Endothelial cell of umbilical vein (primary cell): ENCODE data around the gene TCF7. TPM values are rescaled to one million over a fixed set of nuclear protein-coding genes. Genes with fewer than 3 reads are reported as not detected.

ENCODE experiments used
- BruUV-seq: library from RNA; stranded (reverse); fragments of 400-500 nt; replicated peaks from 2 replicates; lab custom pipeline; 2021; lab: Mats Ljungman, UMichigan
- CTCF ChIA-PET: fragments of 300-600, 350-600 bp; sonication (Branson Sonifier 250); formaldehyde crosslinking; loops from one replicate; lab custom pipeline; 2021; ENCODE audit warnings: antibody characterized with exemption, inconsistent platforms; lab: Charles Lee
- POLR2A ChIA-PET: fragments of 300-600, 350-600 bp; sonication (Branson Sonifier 250); formaldehyde crosslinking; loops from one replicate; lab custom pipeline; 2021; ENCODE audit warnings: antibody characterized with exemption, inconsistent platforms; lab: Charles Lee
- DNase-seq: peaks from one replicate; pipeline ENCODE4 v3.0.0-alpha.2; 2011; ENCODE audit warnings: low read depth, low spot score
- FAIRE-seq: peaks from 2 replicates; lab custom pipeline; 2011; peaks lifted over from hg19 to GRCh38; lab: Jason Lieb, UNC
- H2AFZ ChIP-seq: 2 replicates; pipeline ENCODE4 v1.6.0; 2012; ENCODE audit warnings: low read depth, low read length, control low read depth, inconsistent platforms
- H3K27ac ChIP-seq: 2 replicates; pipeline ENCODE4 v1.5.1; 2011; ENCODE audit warnings: low read depth, mild to moderate bottlenecking, control low read depth, low read length, moderate library complexity; ENCODE audit not compliant: insufficient read depth
- H3K27me3 ChIP-seq, 2 experiments: 2 replicates each; pipeline versions ENCODE4 v1.6.0 to v1.6.1; 2011; ENCODE audit warnings: low read length in 2 of 2, mixed read lengths in 1 of 2; ENCODE audit not compliant: control insufficient read depth in 2 of 2, insufficient read depth in 2 of 2
- H3K36me3 ChIP-seq, 2 experiments: 2 replicates in 1 of 2; 3 replicates in 1 of 2; pipeline ENCODE4 v1.5.1; 2011; ENCODE audit warnings: low read length in 2 of 2, mild to moderate bottlenecking in 1 of 2, moderate library complexity in 1 of 2; ENCODE audit not compliant: control insufficient read depth in 2 of 2, insufficient read depth in 2 of 2; ENCODE audit errors: extremely low read depth in 1 of 2
- H3K4me1 ChIP-seq: 3 replicates; pipeline ENCODE4 v1.5.1; 2011; ENCODE audit warnings: mild to moderate bottlenecking, low read length; ENCODE audit not compliant: control insufficient read depth, insufficient read depth; ENCODE audit errors: extremely low read depth
- H3K4me2 ChIP-seq: 2 replicates; pipeline ENCODE4 v1.6.1; 2011; ENCODE audit warnings: low read length, control low read depth, mixed read lengths; ENCODE audit not compliant: insufficient read depth
- H3K4me3 ChIP-seq, 3 experiments: fragments of 200-600 bp in 1 of 3; sonication (generic), shearing (Covaris generic) in 1 of 3; replicated peaks in 1 of 3; 2 replicates each; pipeline ENCODE4 v1.5.1; 2011 to 2016; ENCODE audit warnings: control low read depth in 3 of 3, low read length in 3 of 3, mild to moderate bottlenecking in 2 of 3, inconsistent platforms in 1 of 3, low read depth in 1 of 3, moderate library complexity in 1 of 3; ENCODE audit not compliant: insufficient read depth in 1 of 3
- H3K79me2 ChIP-seq: 2 replicates; pipeline ENCODE4 v1.6.0; 2012; ENCODE audit warnings: low read length, inconsistent platforms; ENCODE audit not compliant: control insufficient read depth, insufficient read depth
- H3K9ac ChIP-seq: replicated peaks from 2 replicates; pipeline ENCODE3; 2011; ENCODE audit warnings: low read length, control low read depth; ENCODE audit not compliant: insufficient read depth; ENCODE audit errors: extremely low read depth
- H3K9me1 ChIP-seq: replicated peaks from 3 replicates; pipeline ENCODE4 v1.6.0; 2011; ENCODE audit warnings: mild to moderate bottlenecking, low read length; ENCODE audit not compliant: control insufficient read depth, insufficient read depth; ENCODE audit errors: extremely low read depth
- H3K9me3 ChIP-seq: replicated peaks from 2 replicates; pipeline ENCODE4 v1.5.1; 2012; ENCODE audit warnings: low read length, inconsistent platforms; ENCODE audit not compliant: control insufficient read depth, insufficient read depth
- H4K20me1 ChIP-seq: replicated peaks from 2 replicates; pipeline ENCODE3; 2011; ENCODE audit warnings: mild to moderate bottlenecking, low read length; ENCODE audit not compliant: control insufficient read depth, insufficient read depth; ENCODE audit errors: extremely low read depth
- EZH2 ChIP-seq: IDR thresholded peaks from 2 replicates; pipeline ENCODE4 v1.6.1; 2012; ENCODE audit warnings: borderline replicate concordance, low read depth, mild to moderate bottlenecking, moderate library complexity, low read length, inconsistent platforms; ENCODE audit not compliant: severe bottlenecking
- FOS ChIP-seq: IDR thresholded peaks from 2 replicates; pipeline ENCODE4 v1.6.1; 2011; ENCODE audit warnings: mild to moderate bottlenecking, low read length, moderate library complexity, borderline replicate concordance; ENCODE audit not compliant: insufficient read depth
- GATA2 ChIP-seq: IDR thresholded peaks from 2 replicates; pipeline ENCODE4 v1.7.0; 2011; ENCODE audit warnings: low read depth, mild to moderate bottlenecking, moderate library complexity, mixed read lengths, low read length; ENCODE audit not compliant: insufficient read length, insufficient read depth
- JUN ChIP-seq: IDR thresholded peaks from 2 replicates; pipeline ENCODE4 v1.6.1; 2011; ENCODE audit warnings: borderline replicate concordance, low read depth; ENCODE audit not compliant: insufficient read length, insufficient read depth
- MAX ChIP-seq: IDR thresholded peaks from 2 replicates; pipeline ENCODE4 v1.6.1; 2011; ENCODE audit not compliant: insufficient read depth, insufficient read length
- MYC ChIP-seq: IDR thresholded peaks from one replicate; pipeline ENCODE4 v1.6.1; 2011; ENCODE audit warnings: mild to moderate bottlenecking, low read depth, low read length
- POLR2A ChIP-seq: IDR thresholded peaks from 2 replicates; pipeline ENCODE4 v1.6.1; 2012; ENCODE audit warnings: low read depth, mild to moderate bottlenecking, control low read depth, low read length
- POLR2AphosphoS5 ChIP-seq: IDR thresholded peaks from 2 replicates; pipeline ENCODE4 v1.6.1; 2012; ENCODE audit warnings: low read depth, mild to moderate bottlenecking, control low read depth, low read length, moderate library complexity; ENCODE audit not compliant: insufficient read depth
- dilution Hi-C: fragments of 300-500 bp; cut with MboI; formaldehyde crosslinking; loops from one replicate; pipeline ENCODE4 v1.15.0; 2019; ENCODE audit warnings: low sequenced_read_pairs; ENCODE audit not compliant: extremely low pct_ligation_motif_present
- intact Hi-C: fragments of 100-400 bp; cut with micrococcal nuclease; formaldehyde crosslinking; loops from one replicate; pipeline ENCODE4 v1.10.0; 2022
- polyA plus RNA-seq, 4 experiments: library from polyadenylated mRNA; depleted of rRNA in 3 of 4; stranded (reverse) in 3 of 4; unstranded in 1 of 4; fragments of >200 nt; gene quantifications; 2 replicates each; pipeline versions ENCODE4 v1.2.1 to v1.2.3, GENCODE V29; 2011 to 2012; ENCODE audit warnings: missing spikeins in 1 of 4
- total RNA-seq: library from RNA; stranded (reverse); gene quantifications from 2 replicates; pipeline ENCODE4 v1.2.3, GENCODE V29; 2021
- TF ChIP-seq, protein P1 (sequence below), 2 donors: IDR thresholded peaks; 1 replicate in 1 of 2; 2 replicates in 1 of 2; pipeline ENCODE4 v1.5.1; 2011; ENCODE audit warnings: low read length in 2 of 2, mild to moderate bottlenecking in 2 of 2, moderate library complexity in 2 of 2, control low read depth in 1 of 2, inconsistent platforms in 1 of 2, low read depth in 1 of 2; ENCODE audit not compliant: insufficient read depth in 1 of 2; ENCODE audit errors: extremely low read depth in 1 of 2

Gene TCF7
- total and polyA plus RNA-seq, 2 donors (not counting 3 experiments of a cell fraction or from before 2014, with no cell fraction given) = 1.8 to 2.5 TPM

DNA sequence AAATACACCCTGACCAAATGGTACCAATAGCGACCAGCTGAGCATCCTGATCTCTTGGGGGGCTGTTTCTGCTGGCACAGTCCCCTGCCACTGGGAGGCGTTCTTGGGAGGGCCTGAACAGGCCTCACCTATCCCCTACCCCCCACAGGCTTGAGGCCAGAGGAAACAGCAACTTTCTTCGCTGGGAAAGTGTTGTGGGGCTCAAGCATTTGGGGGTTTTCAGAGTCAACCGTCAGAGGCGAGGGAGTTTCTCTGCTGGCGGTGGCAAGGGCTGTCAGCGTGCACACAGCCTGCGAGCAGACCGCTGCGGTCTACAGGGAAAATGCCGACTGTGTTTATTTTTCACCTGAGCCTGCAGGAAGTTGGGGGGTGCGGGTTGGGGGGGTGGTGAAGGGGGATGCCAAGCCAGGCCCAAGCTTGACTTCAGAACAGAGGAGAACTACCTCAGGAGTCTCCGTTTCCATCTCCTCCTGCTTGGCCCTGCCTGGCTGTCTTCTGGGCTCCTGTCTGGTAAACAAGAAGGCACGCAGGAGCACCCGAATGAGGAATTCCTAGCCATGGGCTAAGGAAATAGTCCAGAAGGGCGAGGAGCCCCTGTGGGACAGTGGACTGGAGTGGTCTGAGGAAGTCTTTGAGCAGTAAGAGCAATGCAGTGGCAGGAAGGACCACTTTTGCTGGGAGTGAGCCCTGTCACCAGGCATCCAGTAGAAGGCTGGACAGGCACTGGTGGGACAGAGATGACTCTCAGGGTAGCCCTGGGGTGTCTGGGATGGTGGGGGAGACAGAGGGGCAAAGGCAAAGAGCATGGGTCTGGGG, 18.1 kb downstream of the TCF7 start:
- Histone ChIP-seq H3K4me2 (no peak overlapping the region), H3K79me2 (no peaks in the 10 kb centered on the region), H2AFZ (no peak overlapping the region), H3K9me3 (no peaks in the 10 kb centered on the region), H3K9me1 (no peaks in the 10 kb centered on the region), H3K36me3 (peaks cover 0 to 7% of the 10 kb centered on the region in 2 experiments), H4K20me1 (no peaks in the 10 kb centered on the region), H3K4me3 (no peak overlapping the region), H3K27ac (no peak overlapping the region), H3K4me1 (peaks cover 5% of the 10 kb centered on the region), H3K27me3 (no peaks in the 10 kb centered on the region), H3K9ac (no peak overlapping the region)
- CTCF ChIA-PET = interaction anchor here (1.7 kb wide), 1 partner anchor 93 kb away, joined by 6 read pairs; no protein-coding TSS in a partner anchor
- POLR2A ChIA-PET = no interaction called here
- TF ChIP-seq GATA2 (no peak), JUN (no peak), FOS (no peak), MAX (no peak), EZH2 (no peak), POLR2A (no peak), MYC (no peak), POLR2AphosphoS5 (no peak)
- TF ChIP-seq, protein P1, sequence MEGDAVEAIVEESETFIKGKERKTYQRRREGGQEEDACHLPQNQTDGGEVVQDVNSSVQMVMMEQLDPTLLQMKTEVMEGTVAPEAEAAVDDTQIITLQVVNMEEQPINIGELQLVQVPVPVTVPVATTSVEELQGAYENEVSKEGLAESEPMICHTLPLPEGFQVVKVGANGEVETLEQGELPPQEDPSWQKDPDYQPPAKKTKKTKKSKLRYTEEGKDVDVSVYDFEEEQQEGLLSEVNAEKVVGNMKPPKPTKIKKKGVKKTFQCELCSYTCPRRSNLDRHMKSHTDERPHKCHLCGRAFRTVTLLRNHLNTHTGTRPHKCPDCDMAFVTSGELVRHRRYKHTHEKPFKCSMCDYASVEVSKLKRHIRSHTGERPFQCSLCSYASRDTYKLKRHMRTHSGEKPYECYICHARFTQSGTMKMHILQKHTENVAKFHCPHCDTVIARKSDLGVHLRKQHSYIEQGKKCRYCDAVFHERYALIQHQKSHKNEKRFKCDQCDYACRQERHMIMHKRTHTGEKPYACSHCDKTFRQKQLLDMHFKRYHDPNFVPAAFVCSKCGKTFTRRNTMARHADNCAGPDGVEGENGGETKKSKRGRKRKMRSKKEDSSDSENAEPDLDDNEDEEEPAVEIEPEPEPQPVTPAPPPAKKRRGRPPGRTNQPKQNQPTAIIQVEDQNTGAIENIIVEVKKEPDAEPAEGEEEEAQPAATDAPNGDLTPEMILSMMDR (IDR thresholded peaks at IDR 0.05; ENCODE audit: extremely low read depth in 1 of 2, insufficient read depth in 1 of 2, low read depth in 1 of 2, low read length in 2 of 2) = no peak
- DNase-seq (no peak), FAIRE-seq (no peak)
- dilution Hi-C loops (no loop called here), intact Hi-C loops (no loop called here)
- no TSS peak for BruUV-seq
